GM21619 (cell line): ENCODE data around the gene TSPAN14.
"Not testable (repeated sequence)": the region's sequence is repeated elsewhere in the genome, so short reads cannot be mapped to it uniquely, and the experiment has no call there.

Experiments used
- ATAC-seq: cut with Tn5 transposase; IDR thresholded peaks from one replicate; pipeline ENCODE4 v1.9.1; 2021; ENCODE audit not compliant: unreplicated experiment

The TSPAN14 gene, protein sequence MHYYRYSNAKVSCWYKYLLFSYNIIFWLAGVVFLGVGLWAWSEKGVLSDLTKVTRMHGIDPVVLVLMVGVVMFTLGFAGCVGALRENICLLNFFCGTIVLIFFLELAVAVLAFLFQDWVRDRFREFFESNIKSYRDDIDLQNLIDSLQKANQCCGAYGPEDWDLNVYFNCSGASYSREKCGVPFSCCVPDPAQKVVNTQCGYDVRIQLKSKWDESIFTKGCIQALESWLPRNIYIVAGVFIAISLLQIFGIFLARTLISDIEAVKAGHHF

DNA sequence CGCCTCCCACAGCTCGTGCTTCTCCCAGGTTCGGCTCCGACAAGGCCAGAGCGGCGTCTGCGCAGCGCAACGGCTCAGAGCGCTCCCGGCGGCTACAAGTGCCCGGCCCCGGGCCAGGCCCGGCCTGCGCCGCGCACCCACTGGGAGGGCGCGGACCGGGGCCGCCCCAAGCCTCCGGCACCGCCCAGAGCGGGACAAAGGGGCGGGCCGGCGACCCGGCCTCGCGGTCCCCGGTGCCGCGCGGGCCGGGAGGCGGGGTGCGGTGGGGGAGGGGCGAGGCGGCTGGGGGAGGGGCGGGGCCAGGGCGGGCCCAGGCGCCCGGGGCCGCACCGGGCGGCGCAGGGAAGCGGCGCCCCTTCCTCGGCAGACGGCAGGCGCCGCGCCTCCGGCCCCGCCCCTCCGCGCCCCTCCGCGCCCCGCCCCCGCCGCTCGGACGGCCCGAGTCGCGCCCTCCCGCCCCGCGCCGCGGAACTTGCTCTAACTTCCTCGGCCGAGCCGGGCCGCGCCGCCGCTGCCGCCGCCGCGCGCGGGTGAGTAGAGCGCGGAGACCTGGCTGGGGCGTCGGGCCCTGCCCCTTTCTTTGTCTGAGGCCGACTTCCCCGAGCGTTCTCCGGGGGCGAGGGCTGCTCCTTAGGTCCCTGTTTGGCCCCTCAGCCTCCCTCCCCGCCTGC, at the start of gene TSPAN14:
Gene TSPAN14 (plus strand): TSS at position 469 of the 671 bp plus-strand sequence. CDS start 34,924 bp downstream, outside the sequence.
- peak; percentile 49 for ATAC-seq

GRCh38 chr10:80405035-80405434, 49.1 kb upstream of the TSPAN14 start:
- ATAC-seq: no peak

- no peak for ATAC-seq
Observed at GRCh38 chr10:80405626-80406025, 48.5 kb upstream of the TSPAN14 start.

DNA sequence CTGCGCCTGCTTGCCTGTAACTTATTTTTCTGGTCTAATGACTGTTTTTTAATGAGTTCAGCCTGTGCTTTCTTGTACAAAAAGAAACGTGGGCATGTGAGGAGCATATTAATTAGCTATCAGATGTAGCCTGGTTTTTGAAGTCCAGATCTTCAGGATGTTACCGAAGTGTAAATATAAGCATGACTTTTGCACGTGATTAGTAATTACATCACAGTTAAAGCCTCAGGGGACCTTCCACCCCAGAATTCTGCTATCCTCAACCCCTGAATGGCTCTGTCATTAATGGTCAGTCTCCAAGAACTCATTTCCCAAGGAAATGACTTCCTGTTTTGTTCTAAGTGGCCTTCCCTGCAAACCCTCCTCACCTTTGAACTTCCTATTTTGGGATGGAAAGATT, 47.9 kb upstream of the TSPAN14 start:
- ATAC-seq: no peak

- ATAC-seq: peak; percentile 19
Observed at GRCh38 chr10:80407812-80408241, 46.3 kb upstream of the TSPAN14 start.

GRCh38 chr10:80408242-80409101, 45.6 kb upstream of the TSPAN14 start, which contains the start of gene PRXL2A:
PRXL2A (plus strand) TSS chr10:80408551; CDS start chr10:80420468, 11,917 bp downstream.
- peak; percentile 95 for ATAC-seq

DNA sequence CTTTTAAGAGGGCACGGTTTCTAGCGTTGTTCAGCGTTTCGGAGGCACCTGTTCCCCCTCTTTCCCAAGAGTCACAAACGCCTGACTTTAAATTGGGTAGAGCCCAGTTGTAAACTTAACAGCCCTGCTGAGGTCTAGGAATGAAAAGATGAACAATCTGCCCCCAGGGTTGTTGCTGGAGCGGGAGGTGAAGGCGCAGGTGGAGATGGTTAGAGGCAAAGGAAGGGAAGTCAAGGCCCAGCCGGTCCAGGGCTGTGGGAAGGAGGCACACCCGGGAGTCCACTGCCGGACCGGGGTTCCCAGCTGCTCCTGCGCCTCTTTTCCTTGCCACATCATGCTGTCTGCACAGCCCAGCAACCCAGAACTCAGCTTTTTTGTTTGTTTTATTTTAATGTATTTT, 45.0 kb upstream of the TSPAN14 start:
- ATAC-seq: no peak

DNA sequence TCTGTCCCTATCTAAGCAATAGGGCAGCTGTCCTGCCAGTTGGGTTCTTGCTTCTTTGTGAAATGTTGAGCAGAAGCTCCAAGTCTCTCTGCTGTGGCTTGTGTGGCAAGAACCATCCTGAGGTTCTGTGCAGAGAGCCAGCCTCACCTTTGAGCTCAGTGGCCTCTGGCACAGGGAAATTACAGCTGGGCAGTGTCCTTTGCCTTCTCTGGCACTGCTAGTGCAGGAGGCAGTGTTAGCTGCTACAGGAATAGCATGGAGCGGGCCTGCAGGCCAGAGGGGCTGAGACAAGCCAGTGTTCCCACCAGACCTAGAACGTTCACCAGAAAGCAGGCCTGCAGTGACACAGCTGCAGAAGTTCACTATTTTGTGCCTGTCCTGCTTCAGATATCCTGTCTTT, 44.0 kb upstream of the TSPAN14 start:
- no peak for ATAC-seq

DNA sequence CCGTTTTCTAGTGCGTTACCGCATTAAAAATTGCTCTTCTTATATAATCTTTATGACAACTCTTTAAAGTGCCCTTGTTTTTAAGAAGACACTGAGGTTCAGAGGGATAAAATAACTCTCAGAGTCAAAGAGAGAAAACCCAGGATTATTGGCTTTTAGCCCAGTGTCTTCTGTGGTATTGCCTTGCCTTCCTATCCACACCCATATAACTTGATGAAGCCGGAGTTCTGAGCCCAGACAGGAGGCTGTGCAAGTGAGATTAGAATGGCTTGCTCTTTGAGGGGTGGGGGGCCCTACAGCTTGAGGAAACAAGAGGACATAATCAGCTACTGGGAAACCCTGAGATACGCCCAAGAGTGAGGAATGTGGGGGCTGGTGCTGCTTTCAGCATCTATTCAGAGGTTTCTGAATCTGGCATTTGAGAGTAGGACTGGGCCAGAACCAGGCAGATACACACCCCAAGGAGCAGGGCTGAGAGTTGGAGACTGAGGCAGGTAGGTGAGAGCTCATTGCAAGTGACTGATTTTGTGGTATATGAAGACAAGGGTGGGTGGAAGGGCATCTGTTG, 43.4 kb upstream of the TSPAN14 start:
- no peak for ATAC-seq

- no peak for ATAC-seq
Observed at GRCh38 chr10:80411267-80411668, 42.8 kb upstream of the TSPAN14 start.

- no peak for ATAC-seq
Observed at GRCh38 chr10:80411681-80412220, 42.4 kb upstream of the TSPAN14 start.

- ATAC-seq: no peak
Observed at GRCh38 chr10:80412486-80412885, 41.6 kb upstream of the TSPAN14 start.

DNA sequence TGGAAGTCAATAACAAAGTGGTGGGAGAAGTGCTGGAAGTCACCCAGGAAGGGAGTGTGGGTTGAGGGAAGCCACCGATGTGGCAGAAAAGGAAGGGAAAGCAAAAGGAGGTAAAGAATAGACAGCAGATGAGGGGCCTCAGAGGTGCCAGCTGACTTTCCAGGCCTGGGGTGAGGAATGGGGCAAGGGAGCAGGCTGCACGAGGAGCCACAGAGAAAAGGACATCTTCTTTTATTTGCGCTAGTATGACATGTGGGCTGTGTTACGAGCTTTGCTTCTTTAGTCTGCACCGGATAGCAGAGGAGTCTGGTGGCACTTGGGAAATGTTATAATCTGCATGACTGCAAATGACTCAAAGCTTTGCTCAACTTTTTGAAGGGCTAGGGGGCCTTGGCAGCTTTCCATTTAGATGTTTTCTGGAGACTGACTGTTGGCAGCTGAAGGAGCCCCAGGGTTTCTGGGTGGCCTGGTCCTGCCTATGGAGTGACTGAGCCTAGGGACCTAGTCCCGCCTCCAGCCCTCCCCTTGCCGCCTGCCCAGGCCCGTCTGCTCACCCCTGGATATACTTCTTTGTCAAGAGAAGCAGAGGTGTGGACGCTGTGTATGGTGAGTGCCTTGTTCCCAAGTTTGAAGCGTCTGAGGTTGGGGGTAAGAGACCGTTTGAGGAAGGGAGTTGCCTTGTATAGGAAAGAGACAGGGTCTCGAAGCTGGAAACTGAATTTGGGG, 40.7 kb upstream of the TSPAN14 start:
- no peak for ATAC-seq

- ATAC-seq: no peak
Observed at GRCh38 chr10:80414142-80414895, 39.8 kb upstream of the TSPAN14 start.

DNA sequence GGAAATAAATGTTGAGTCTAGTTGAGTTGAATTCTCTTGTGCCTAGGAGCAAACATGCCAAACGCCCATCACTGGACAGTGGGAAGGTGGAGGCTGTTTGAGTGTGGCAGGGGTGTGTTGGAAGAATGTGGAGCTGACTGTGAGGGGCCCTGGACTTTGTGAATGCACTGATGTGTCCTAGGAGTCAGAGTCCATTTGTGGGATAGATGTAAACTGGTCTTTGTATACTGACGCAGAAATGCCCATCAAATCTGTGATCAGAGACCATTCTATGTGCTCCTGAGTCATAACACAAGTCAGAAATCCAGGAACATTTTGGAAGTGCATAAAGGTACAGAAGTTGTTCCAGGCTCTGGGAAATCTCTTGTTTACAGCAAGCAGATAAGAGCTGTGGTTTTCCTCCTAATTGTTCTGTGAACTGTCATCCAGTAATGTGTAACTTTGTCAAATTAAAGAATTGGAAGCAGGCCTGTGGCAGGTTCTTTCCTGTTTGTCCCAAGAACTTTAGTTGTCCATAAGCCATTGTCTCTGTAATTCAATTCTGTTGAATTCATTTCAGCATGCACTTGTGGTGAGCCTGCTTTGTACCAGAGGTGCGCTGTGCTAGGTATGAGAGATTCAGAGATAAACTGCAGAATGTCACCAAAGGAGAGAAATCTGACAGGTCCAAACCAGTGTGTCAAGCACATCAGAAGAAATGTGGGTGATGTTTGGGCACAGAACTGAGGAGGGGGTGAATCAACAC, 38.2 kb upstream of the TSPAN14 start:
- no peak for ATAC-seq

DNA sequence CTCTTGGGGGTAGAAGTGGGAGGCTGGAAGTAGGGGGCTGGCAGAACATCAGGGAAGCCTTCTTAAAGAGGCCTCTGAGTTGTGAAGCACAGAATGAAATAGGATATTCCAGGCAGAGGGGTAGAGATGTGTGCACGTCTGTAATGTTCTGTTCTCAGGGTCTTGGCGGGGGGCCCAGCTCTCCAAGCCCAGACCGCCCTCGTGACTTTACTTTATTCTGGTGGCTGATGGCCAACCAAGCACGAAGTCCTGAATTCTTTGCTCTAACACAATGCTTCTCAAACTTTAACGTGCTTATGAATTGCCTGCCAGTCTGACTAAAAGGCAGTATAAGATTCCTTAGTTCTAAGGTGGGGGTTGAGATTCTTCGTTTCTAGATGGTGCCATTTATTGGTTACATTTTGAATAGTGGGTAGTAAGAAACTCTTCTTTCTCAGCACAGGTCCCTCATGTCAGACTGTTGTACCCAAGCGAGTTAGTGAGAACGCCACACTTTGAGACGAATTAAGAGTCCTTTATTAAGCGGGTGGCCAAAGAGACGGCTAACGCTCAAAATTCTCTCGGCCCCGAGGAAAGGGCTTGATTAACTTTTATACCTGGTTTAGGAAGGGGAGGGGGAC, 37.5 kb upstream of the TSPAN14 start:
- ATAC-seq: no peak

DNA sequence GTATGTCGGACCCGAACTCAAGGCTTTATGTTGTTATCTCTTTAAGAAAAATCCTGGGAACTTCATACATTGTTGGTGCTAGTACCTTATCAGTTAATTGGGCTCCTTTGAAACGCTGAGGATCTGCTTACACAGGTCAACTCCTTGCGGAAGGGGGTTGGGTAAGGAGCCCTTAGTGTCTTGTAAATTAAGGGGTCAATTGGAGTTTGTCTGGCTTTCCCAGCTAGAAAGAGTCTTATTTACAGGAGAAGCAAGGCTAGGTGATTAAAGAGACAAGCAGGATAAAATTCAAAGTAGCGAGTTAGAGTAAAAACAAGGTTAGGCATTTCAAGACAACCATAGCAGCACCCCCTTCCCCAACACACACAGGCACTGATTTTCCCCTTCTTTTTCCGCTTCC, 36.9 kb upstream of the TSPAN14 start:
- not testable (repeated sequence) for ATAC-seq

DNA sequence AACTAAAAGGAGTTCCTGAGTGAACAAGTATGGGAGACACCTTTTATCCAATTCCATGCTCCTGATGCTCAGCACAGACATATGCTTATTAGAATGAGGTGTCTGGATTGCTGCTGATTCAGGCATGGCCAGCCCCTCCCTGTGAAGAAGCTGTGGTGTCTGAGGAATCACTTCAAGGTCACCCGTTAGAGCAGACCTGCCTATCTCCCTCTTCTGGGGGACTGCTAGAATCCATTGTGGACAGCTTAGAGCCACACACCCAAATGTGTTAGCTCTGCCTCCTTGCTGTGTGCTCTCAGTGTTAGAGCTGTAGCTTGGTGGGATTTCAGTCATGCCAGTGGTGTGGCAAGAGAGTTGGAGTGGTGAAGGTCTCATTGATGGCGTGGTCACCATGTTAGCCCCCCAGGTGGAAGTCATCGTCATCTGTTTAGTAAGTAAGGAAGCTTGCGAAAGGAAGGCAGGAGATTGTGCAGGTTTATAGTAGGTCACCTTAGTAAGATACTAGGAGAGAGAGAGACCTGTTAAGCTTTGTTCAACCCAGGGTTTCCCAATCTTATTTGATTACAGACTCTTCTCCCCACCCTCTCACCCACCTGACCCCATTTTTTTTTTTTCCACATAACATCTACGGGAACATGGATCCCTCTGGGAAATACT, 32.9 kb upstream of the TSPAN14 start:
- ATAC-seq: peak; percentile 3
